H9 (cell line): ENCODE results near the gene RNASE9. TPM values are rescaled to one million over a fixed set of nuclear protein-coding genes. Genes with fewer than 3 reads are reported as not detected.

ENCODE experiments used
- DNase-seq: peaks from one replicate; pipeline ENCODE4 v3.0.0-alpha.2; 2017
- H2AFZ ChIP-seq: one replicate; pipeline ENCODE4 v1.6.1; 2013; ENCODE audit warnings: mild to moderate bottlenecking, low read length, control low read depth, moderate library complexity
- H2AK5ac ChIP-seq: 2 replicates; pipeline ENCODE4 v1.6.1; 2013; ENCODE audit warnings: low read length, control low read depth, mixed read lengths; ENCODE audit not compliant: insufficient read length
- H2BK120ac ChIP-seq: one replicate; pipeline ENCODE4 v1.6.1; 2013; ENCODE audit warnings: low read depth, mild to moderate bottlenecking, low read length, control low read depth, inconsistent platforms; ENCODE audit not compliant: poor library complexity, severe bottlenecking
- H2BK12ac ChIP-seq: 2 replicates; pipeline ENCODE4 v1.6.1; 2013; ENCODE audit warnings: low read length, control low read depth, mixed read lengths, low read depth; ENCODE audit not compliant: insufficient read length
- H2BK15ac ChIP-seq: 2 replicates; pipeline ENCODE4 v1.6.1; 2013; ENCODE audit warnings: low read depth, low read length, control low read depth
- H2BK20ac ChIP-seq: one replicate; pipeline ENCODE4 v1.6.1; 2013; ENCODE audit warnings: low read depth, mild to moderate bottlenecking, low read length, control low read depth, inconsistent platforms; ENCODE audit not compliant: poor library complexity, severe bottlenecking
- H2BK5ac ChIP-seq: 2 replicates; pipeline ENCODE4 v1.6.1; 2013; ENCODE audit warnings: low read length, control low read depth, mixed read lengths; ENCODE audit not compliant: insufficient read length
- H3K14ac ChIP-seq: 2 replicates; pipeline ENCODE4 v1.6.1; 2013; ENCODE audit warnings: low read length, control low read depth; ENCODE audit not compliant: insufficient read depth
- H3K18ac ChIP-seq: 2 replicates; pipeline ENCODE4 v1.6.1; 2013; ENCODE audit warnings: low read depth, mild to moderate bottlenecking, mixed read lengths, low read length, control low read depth; ENCODE audit not compliant: insufficient read length
- H3K23ac ChIP-seq: 2 replicates; pipeline ENCODE4 v1.6.1; 2013; ENCODE audit warnings: low read length, control low read depth, mixed read lengths, low read depth; ENCODE audit not compliant: insufficient read length
- H3K23me2 ChIP-seq: 2 replicates; pipeline ENCODE4 v1.6.1; 2013; ENCODE audit warnings: low read depth, mild to moderate bottlenecking, mixed read lengths, low read length, control low read depth; ENCODE audit not compliant: insufficient read length, poor library complexity, severe bottlenecking
- H3K27ac ChIP-seq: 2 replicates; pipeline ENCODE4 v1.5.1; 2013; ENCODE audit warnings: low read length, control low read depth, mixed read lengths, low read depth; ENCODE audit not compliant: insufficient read length
- H3K27me3 ChIP-seq: 2 replicates; pipeline ENCODE4 v1.6.1; 2013; ENCODE audit warnings: low read length, control low read depth, inconsistent platforms; ENCODE audit not compliant: insufficient read depth
- H3K4ac ChIP-seq: 2 replicates; pipeline ENCODE4 v1.6.1; 2013; ENCODE audit warnings: low read depth, mild to moderate bottlenecking, control low read depth, inconsistent platforms, low read length, moderate library complexity
- H3K4me1 ChIP-seq: 2 replicates; pipeline ENCODE4 v1.6.1; 2013; ENCODE audit warnings: low read length, control low read depth, inconsistent platforms; ENCODE audit not compliant: insufficient read depth
- H3K4me2 ChIP-seq: 2 replicates; pipeline ENCODE4 v1.6.1; 2013; ENCODE audit warnings: low read length, control low read depth, mixed read lengths; ENCODE audit not compliant: insufficient read length, insufficient read depth
- H3K56ac ChIP-seq: 2 replicates; pipeline ENCODE4 v1.6.1; 2013; ENCODE audit warnings: low read depth, mild to moderate bottlenecking, mixed read lengths, low read length, control low read depth; ENCODE audit not compliant: insufficient read length
- H3K79me1 ChIP-seq: 2 replicates; pipeline ENCODE4 v1.6.1; 2013; ENCODE audit warnings: low read depth, mild to moderate bottlenecking, moderate library complexity, low read length, control low read depth, inconsistent platforms; ENCODE audit not compliant: insufficient read depth, poor library complexity, severe bottlenecking
- H3K79me2 ChIP-seq: 2 replicates; pipeline ENCODE4 v1.6.1; 2013; ENCODE audit warnings: low read length, control low read depth, inconsistent platforms; ENCODE audit not compliant: insufficient read depth
- H3K9ac ChIP-seq: 2 replicates; pipeline ENCODE4 v1.6.1; 2013; ENCODE audit warnings: low read length, control low read depth, mixed read lengths; ENCODE audit not compliant: insufficient read length; ENCODE audit errors: extremely low read depth
- H3K9me3 ChIP-seq: one replicate; pipeline ENCODE4 v1.6.1; 2013; ENCODE audit warnings: low read depth, low read length, inconsistent platforms; ENCODE audit not compliant: control insufficient read depth
- H3T11ph ChIP-seq: one replicate; pipeline ENCODE4 v1.6.1; 2013; ENCODE audit warnings: mild to moderate bottlenecking, low read length, control low read depth, inconsistent platforms
- H4K20me1 ChIP-seq: one replicate; pipeline ENCODE4 v1.6.1; 2013; ENCODE audit not compliant: control insufficient read depth, insufficient read length, insufficient read depth
- H4K5ac ChIP-seq: 2 replicates; pipeline ENCODE4 v1.6.1; 2013; ENCODE audit warnings: low read depth, mild to moderate bottlenecking, mixed read lengths, low read length, control low read depth; ENCODE audit not compliant: insufficient read length
- H4K8ac ChIP-seq: replicated peaks from 2 replicates; pipeline ENCODE4 v1.6.1; 2013; ENCODE audit warnings: low read length, control low read depth, mixed read lengths, low read depth; ENCODE audit not compliant: insufficient read length
- H4K91ac ChIP-seq: 2 replicates; pipeline ENCODE4 v1.6.1; 2013; ENCODE audit warnings: low read depth, mild to moderate bottlenecking, moderate library complexity, mixed read lengths, low read length, control low read depth; ENCODE audit not compliant: insufficient read length
- H3K27ac Mint-ChIP-seq, 3 experiments: 2 replicates in 2 of 3; 3 replicates in 1 of 3; pipeline ENCODE4 v1.8.0; 2020 to 2021; ENCODE audit warnings: mixed read lengths in 3 of 3, mild to moderate bottlenecking in 1 of 3, moderate library complexity in 1 of 3
- H3K27me3 Mint-ChIP-seq: 2 replicates; pipeline ENCODE4 v1.8.0; 2021; ENCODE audit warnings: low read depth, mild to moderate bottlenecking, moderate library complexity, mixed read lengths
- H3K36me3 Mint-ChIP-seq, 3 experiments: 2 replicates in 2 of 3; 3 replicates in 1 of 3; pipeline ENCODE4 v1.8.0; 2020 to 2021; ENCODE audit warnings: low read depth in 3 of 3, mixed read lengths in 3 of 3; ENCODE audit not compliant: insufficient read depth in 1 of 3
- H3K4me1 Mint-ChIP-seq, 2 experiments: 2 replicates each; pipeline ENCODE4 v1.8.0; 2020; ENCODE audit warnings: mixed read lengths in 2 of 2
- H3K4me3 Mint-ChIP-seq, 2 experiments: 2 replicates in 1 of 2; 3 replicates in 1 of 2; pipeline ENCODE4 v1.8.0; 2020 to 2021; ENCODE audit warnings: mild to moderate bottlenecking in 2 of 2, mixed read lengths in 2 of 2, moderate library complexity in 1 of 2
- H3K9me3 Mint-ChIP-seq, 2 experiments: 2 replicates in 1 of 2; 3 replicates in 1 of 2; pipeline ENCODE4 v1.8.0; 2020; ENCODE audit warnings: mild to moderate bottlenecking in 2 of 2, mixed read lengths in 2 of 2, moderate library complexity in 1 of 2
- WGBS: extraction: QIAGEN DNeasy Blood & Tissue Kit; methylation state at CpG from one replicate; pipeline ENCODE4 v1.1.7; 2013; ENCODE audit warnings: missing lambda C conversion rate, low lambda C conversion rate, mixed read lengths; ENCODE audit not compliant: insufficient read length; ENCODE audit errors: extremely low coverage; 5-methylcytosine and 5-hydroxymethylcytosine counted together
- total RNA-seq: library from RNA; stranded (reverse); gene quantifications from 2 replicates; pipeline ENCODE4 v1.2.1, GENCODE V29; 2021
- TF ChIP-seq, protein P1 (sequence below): fragments of 200-600 bp; sonication (generic); conservative IDR thresholded peaks from 3 replicates; pipeline ENCODE4 v1.8.0; 2021; ENCODE audit warnings: antibody characterized with exemption, mild to moderate bottlenecking

The RNASE9 gene
- total RNA-seq, 1 experiment from 2014 or later: not detected

DNA sequence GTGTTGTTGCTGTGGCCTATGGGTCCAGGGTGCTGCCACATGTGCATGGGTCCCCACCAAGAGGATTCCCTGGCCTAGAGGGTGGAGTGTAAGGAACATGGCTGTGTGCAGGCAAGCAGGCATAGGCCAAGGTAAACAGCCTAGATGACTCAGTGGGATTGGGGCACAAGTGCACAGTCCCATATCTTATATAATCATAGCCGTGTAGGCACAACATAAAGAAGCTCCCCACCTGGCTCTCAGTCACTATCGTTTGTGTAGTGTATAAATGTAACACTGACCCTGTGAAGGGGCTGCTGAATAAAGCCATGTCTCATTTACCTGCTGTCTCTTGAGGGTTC lies 46.0 kb upstream of the RNASE9 start:
- Histone ChIP-seq H3K4me2 (no peak overlapping the region), H4K20me1 (no peaks in the 10 kb centered on the region), H2AK5ac (no peak overlapping the region), H3K23ac (no peak overlapping the region), H3K79me2 (no peaks in the 10 kb centered on the region), H3K9ac (no peak overlapping the region), H3K18ac (no peak overlapping the region), H3T11ph (no peak overlapping the region), H2BK12ac (no peak overlapping the region), H3K4ac (no peak overlapping the region), H2BK15ac (no peak overlapping the region), H2AFZ (no peak overlapping the region), H2BK5ac (no peak overlapping the region), H3K4me1 (no peaks in the 10 kb centered on the region; the same call in 1 of the 2 replicates), H3K27ac (no peak overlapping the region), H3K27me3 (no peaks in the 10 kb centered on the region), H2BK20ac (no peak overlapping the region), H4K8ac (no peak overlapping the region), H3K14ac (no peak overlapping the region), H4K5ac (no peak overlapping the region), H3K23me2 (peaks cover 5% of the 10 kb centered on the region), H2BK120ac (no peak overlapping the region), H3K9me3 (no peaks in the 10 kb centered on the region), H3K56ac (no peak overlapping the region), H4K91ac (no peak overlapping the region), H3K79me1 (no peaks in the 10 kb centered on the region)
- Mint-ChIP-seq H3K27me3 (no peaks in the 10 kb centered on the region), H3K9me3 (no peaks in the 10 kb centered on the region; a peak in 1 of 5 replicates), H3K36me3 (no peaks in the 10 kb centered on the region), H3K4me1 (peaks cover 8 to 9% of the 10 kb centered on the region in 2 experiments), H3K4me3 (peak overlapping the region in 1 of 2 experiments; percentile 36; a peak in 2 of 5 replicates), H3K27ac (0 out of 7 replicates have a peak overlapping the region, but pooled peaks of 1 of the 3 experiments have one; percentile 2)
- TF ChIP-seq, protein P1, sequence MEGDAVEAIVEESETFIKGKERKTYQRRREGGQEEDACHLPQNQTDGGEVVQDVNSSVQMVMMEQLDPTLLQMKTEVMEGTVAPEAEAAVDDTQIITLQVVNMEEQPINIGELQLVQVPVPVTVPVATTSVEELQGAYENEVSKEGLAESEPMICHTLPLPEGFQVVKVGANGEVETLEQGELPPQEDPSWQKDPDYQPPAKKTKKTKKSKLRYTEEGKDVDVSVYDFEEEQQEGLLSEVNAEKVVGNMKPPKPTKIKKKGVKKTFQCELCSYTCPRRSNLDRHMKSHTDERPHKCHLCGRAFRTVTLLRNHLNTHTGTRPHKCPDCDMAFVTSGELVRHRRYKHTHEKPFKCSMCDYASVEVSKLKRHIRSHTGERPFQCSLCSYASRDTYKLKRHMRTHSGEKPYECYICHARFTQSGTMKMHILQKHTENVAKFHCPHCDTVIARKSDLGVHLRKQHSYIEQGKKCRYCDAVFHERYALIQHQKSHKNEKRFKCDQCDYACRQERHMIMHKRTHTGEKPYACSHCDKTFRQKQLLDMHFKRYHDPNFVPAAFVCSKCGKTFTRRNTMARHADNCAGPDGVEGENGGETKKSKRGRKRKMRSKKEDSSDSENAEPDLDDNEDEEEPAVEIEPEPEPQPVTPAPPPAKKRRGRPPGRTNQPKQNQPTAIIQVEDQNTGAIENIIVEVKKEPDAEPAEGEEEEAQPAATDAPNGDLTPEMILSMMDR: no peak
- DNase-seq: no peak
- no CpG with 5 or more reads among the region's 2 CpGs for WGBS
